Measurements from ENCODE around the gene OR11H7. TPM values are rescaled to one million over a fixed set of nuclear protein-coding genes. Genes with fewer than 3 reads are reported as not detected.
"Not testable (repeated sequence)": the region's sequence is repeated elsewhere in the genome, so short reads cannot be mapped to it uniquely, and the experiment has no call there.

Gene OR11H7
- not detected for total RNA-seq
- long read RNA-seq, result 0 reads

DNA sequence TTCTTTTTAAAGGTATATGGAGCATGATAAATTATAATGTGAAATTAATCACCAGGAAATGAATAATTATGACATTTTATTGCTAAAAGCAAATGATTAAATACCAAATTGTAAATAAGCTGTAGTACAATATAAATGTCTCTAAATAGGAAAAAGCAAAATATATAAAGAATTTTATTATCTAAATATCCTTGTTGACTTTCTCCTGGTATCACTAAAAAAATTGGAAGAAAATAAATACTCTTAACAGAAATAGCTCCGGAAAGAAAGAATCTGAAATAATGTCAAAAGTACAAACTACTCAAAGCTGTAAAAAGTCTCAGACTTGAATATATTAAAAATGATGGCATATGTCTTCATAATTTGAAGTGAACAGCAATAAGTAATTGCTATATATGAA lies at the start of gene OR11H7:
Gene OR11H7, plus strand, starts transcription at position 301 of the 400 bp plus-strand sequence.
- ATAC-seq, result no peak

GRCh38 chr14:20179218-20179617 lies 49.6 kb upstream of the OR11H7 start:
- no peak for DNase-seq (ENCODE audit: missing footprints)
- intact Hi-C loops (cut with DNase I), result no loop called here
- peak; percentile 52 for ATAC-seq

More for the DNA sequence above, at the start of gene OR11H7:
- intact Hi-C loops (cut with DNase I), result no loop called here
- DNase-seq (ENCODE audit: missing footprints), result no peak

- ATAC-seq (peak; percentile 57), DNase-seq (ENCODE audit: missing footprints) (no peak)
- intact Hi-C loops (cut with DNase I), result no loop called here
These were observed 48.9 kb upstream of the OR11H7 start for GRCh38 chr14:20179880-20180279.

- intact Hi-C loops (cut with DNase I), result no loop called here
- ATAC-seq, result no peak
- DNase-seq (ENCODE audit: missing footprints), result no peak
These were observed 48.3 kb upstream of the OR11H7 start for GRCh38 chr14:20180486-20180885.

GRCh38 chr14:20184181-20184580 lies 44.6 kb upstream of the OR11H7 start:
- intact Hi-C loops (cut with DNase I), result no loop called here

DNA sequence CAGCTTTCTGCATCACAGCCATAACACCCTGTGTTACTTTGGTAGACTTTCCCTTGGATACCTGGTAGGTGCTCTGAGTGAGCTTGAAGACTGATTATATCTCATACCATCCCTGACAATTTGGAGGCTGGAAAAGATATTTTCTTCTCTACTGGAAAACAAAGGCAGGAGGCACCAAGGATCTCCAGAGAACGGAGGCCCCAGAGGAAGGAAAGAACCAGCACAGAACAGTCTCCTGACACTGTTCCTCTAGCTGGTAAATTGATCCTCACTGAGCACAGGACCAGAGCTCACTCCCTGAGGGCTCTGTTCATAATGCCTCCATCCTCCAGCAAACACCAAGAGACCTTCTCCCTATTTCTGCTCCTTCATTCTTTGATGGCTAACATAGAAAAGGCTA lies 38.2 kb upstream of the OR11H7 start, which contains the start of gene OR11G2:
Gene OR11G2, plus strand, starts transcription at position 301 of the 400 bp plus-strand sequence. CDS start 6,542 bp downstream, outside the sequence.
- ATAC-seq (no peak), DNase-seq (ENCODE audit: missing footprints) (no peak)
- intact Hi-C loops (cut with DNase I), result no loop called here

More at GRCh38 chr14:20184181-20184580, 44.6 kb upstream of the OR11H7 start:
- DNase-seq (ENCODE audit: missing footprints) (no peak), ATAC-seq (no peak)

DNA sequence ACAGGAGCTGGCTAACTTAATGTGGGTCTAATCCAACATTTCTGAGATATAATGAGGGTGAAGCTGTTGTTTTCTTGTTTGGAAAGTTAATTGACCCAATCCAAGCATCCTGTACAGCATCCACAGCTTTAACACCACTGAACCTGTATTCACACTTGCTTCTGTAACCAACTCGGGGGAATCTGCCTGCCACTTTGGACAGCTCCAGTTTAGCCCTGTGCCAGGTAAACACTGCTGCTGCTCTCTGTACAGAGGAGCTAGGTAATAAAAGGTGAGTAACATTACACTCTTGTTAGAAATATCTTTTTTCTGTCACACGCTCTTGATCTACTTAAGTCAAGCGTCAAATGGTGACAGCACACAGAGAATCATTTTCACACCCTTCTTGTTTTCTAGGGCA lies 37.4 kb upstream of the OR11H7 start:
- DNase-seq (ENCODE audit: missing footprints), result no peak
- ATAC-seq, result no peak
- intact Hi-C loops (cut with DNase I), result no loop called here

- ATAC-seq (no peak), DNase-seq (ENCODE audit: missing footprints) (no peak)
- intact Hi-C loops (cut with DNase I), result no loop called here
These were observed 34.7 kb upstream of the OR11H7 start for GRCh38 chr14:20194101-20194500.

DNA sequence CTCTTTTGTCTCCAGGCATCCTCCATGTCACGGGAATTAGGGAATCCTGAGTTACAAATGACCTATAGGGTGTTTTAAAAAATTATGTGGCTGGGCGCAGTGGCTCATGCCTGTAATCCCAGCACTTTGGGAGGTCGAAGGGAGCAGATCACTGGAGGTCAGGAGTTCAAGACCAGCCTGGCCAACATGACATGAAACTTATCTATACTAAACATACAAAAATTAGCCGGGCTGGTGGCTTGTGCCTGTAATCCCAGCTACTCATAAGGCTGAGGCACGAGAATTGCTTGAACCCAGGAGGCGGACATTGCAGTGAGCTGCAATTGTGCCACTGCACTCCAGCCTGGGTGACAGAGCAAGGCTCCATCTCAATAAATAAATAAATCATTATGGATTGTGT lies 33.6 kb upstream of the OR11H7 start:
- DNase-seq (ENCODE audit: missing footprints); intact Hi-C loops (cut with DNase I); ATAC-seq: not testable (repeated sequence)

GRCh38 chr14:20195911-20196310 lies 32.9 kb upstream of the OR11H7 start:
- ATAC-seq, result no peak
- intact Hi-C loops (cut with DNase I), result no loop called here
- DNase-seq (ENCODE audit: missing footprints), result no peak

- intact Hi-C loops (cut with DNase I), result no loop called here
- ATAC-seq (no peak), DNase-seq (ENCODE audit: missing footprints) (peak; percentile 55)
These were observed 31.3 kb upstream of the OR11H7 start for GRCh38 chr14:20197459-20197858.

- ATAC-seq, result no peak
These were observed 29.8 kb upstream of the OR11H7 start for GRCh38 chr14:20198991-20199390.

DNA sequence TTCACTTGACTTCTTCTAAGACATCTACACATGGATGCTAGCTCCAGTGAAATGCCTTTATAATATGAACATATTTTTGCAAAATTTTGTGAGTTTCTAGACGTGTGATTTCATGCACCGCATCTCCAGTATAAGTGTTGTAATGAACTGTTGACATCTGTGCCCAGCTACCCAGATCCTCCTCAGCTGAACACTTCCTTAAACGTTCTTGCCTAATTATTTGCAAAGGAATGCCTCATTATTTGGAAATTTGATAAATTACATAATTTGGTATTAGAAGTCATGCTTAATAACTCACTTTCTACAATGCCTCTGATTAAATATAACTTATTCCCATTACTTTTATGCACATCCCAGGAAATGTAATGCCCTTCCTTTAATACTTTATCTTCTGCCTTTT lies 24.1 kb upstream of the OR11H7 start:
- ATAC-seq (no peak), DNase-seq (ENCODE audit: missing footprints) (no peak)
- intact Hi-C loops (cut with DNase I), result no loop called here

More at GRCh38 chr14:20198991-20199390, 29.8 kb upstream of the OR11H7 start:
- DNase-seq (ENCODE audit: missing footprints), result no peak
- intact Hi-C loops (cut with DNase I), result no loop called here

- ATAC-seq (no peak), DNase-seq (ENCODE audit: missing footprints) (no peak)
- intact Hi-C loops (cut with DNase I), result no loop called here
These were observed 19.2 kb upstream of the OR11H7 start for GRCh38 chr14:20209595-20209994.

GRCh38 chr14:20212406-20212805 lies 16.4 kb upstream of the OR11H7 start:
- intact Hi-C loops (cut with DNase I); ATAC-seq; DNase-seq (ENCODE audit: missing footprints): not testable (repeated sequence)

DNA sequence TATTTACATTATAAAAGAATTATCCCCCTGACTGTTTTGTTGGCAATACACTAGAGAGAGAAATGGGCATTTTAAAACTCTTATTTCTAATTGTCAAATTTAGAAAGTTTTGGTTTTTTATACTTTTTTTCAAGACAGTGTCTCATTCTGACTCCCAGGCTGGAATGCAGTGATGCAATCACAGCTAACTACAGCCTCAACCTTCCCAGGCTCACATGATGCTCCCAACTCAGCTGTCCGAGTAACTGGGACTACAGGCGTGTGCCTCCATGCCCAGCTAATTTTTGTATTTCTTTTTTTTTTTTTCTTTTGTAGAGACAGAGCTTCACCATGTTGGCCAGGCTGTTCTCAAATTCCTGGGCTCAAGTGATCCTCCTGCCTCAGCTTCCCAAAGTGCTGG lies 13.6 kb upstream of the OR11H7 start:
- DNase-seq (ENCODE audit: missing footprints), result no peak

GRCh38 chr14:20219033-20219432 lies 9.7 kb upstream of the OR11H7 start:
- intact Hi-C loops (cut with DNase I), result no loop called here
- ATAC-seq (no peak), DNase-seq (ENCODE audit: missing footprints) (no peak)

More for the DNA sequence above, 13.6 kb upstream of the OR11H7 start:
- ATAC-seq, result no peak
- intact Hi-C loops (cut with DNase I), result no loop called here

DNA sequence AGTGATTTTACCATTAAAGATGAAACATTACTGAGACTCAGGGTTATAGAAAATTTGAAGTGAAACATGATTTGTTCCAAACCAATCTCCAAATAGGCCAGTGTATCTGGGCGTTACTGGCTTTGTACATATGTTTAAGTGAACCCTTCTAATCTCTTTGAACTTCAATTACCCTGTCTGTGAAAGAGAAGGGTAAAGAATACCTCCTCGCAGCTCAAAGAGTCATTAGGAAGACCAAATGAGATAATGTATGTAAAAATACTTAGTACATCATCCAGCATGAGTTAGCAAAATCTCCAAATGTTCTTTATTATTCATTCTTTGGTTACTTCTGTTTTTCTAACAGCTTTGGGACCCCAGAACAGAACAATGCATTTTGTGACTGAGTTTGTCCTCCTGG lies 5.4 kb upstream of the OR11H7 start, which contains the start of gene OR11H6:
Gene OR11H6, plus strand, starts transcription at position 301 of the 400 bp plus-strand sequence. Its CDS starts 0 bp downstream, at position 301.
- intact Hi-C loops (cut with DNase I), result no loop called here
- no peak for DNase-seq (ENCODE audit: missing footprints)
- no peak for ATAC-seq

- ATAC-seq; DNase-seq (ENCODE audit: missing footprints); intact Hi-C loops (cut with DNase I): not testable (repeated sequence)
These were observed 6.6 kb downstream of the OR11H7 start for GRCh38 chr14:20235415-20235814.

GRCh38 chr14:20247646-20248246 lies 19.0 kb downstream of the OR11H7 start:
- ATAC-seq (no peak), DNase-seq (ENCODE audit: missing footprints) (no peak)
- intact Hi-C loops (cut with DNase I), result no loop called here
